GM18499 (cell line): Measurements from ENCODE around the gene PAX8.

ENCODE experiments used
- ATAC-seq: cut with Tn5 transposase; IDR thresholded peaks from one replicate; pipeline ENCODE4 v1.9.1; 2021; ENCODE audit warnings: moderate number of reproducible peaks; ENCODE audit not compliant: insufficient read depth, unreplicated experiment

Gene PAX8

DNA sequence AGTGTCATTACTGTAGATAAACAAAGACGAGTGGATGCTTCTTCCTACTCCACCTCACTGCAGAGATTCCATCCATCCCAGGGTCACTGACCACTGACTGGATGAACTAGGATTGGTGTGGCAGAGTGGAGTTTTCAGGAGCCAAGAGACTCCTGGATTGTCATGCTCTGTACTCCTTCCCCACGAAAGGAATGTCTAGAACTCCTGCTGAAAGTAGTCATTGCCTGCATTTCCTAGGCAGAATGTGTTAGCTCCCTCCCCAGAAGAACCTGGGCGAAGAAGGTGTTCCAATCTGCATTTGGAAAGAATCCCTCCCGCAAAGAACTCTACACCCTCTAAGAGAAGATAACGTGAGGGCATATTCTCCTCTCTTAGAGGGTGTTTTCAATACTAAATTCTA, 6.2 kb downstream of the PAX8 start:
- no peak for ATAC-seq

DNA sequence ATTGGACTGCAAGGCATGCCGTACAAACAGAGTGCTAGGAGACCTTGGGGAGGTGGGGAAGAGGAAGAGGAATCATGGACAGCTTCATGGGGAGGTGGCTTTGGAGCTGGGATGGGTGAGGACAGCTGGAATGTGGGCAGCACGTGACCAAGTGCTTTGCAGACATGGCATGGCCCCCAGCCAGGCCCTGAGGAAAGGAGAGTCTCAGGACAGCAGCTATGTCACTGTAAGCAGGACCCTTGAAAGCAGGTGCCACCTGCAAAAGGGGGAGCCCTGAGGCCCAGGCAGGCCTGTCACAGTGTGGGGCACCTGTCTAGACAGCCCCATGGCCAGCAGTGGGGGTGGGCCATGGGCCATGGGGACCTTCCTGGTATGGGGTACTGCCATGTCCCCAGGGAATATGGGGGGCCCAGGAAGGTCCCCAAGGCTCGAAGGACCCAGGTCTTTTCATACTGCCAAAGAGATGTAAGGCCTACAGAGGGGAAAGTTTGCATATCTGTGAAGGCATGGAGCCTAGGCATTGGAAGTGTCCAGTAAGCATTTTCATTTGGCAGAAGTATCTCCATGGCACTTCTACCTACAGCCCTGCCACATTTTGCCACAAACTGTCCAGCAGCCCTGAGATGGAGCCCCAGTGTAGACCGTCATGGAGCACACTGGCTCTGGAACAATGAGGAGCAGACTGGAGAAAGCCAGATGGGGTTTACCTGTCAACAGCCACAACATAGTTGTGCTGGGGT, 9.9 kb downstream of the PAX8 start:
- ATAC-seq: no peak

DNA sequence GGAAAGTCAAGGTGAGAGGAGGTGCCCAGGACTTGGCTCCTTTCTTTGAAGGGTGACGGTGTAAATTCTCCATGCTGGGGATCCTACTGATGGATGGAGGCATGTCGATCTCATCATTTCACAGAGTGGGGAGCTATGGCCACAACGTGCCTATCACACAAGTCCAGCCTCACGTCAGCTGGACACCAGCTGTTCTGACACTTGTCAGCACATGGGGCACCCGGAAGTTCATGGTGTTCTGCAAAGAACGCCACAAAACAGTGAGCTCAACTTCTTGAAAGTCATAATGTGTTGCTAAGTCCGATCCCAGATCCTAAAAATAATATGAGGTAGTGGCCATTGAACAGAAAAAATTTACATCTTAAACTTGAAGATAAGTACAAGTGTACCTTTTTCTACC, 12.3 kb downstream of the PAX8 start:
- no peak for ATAC-seq

DNA sequence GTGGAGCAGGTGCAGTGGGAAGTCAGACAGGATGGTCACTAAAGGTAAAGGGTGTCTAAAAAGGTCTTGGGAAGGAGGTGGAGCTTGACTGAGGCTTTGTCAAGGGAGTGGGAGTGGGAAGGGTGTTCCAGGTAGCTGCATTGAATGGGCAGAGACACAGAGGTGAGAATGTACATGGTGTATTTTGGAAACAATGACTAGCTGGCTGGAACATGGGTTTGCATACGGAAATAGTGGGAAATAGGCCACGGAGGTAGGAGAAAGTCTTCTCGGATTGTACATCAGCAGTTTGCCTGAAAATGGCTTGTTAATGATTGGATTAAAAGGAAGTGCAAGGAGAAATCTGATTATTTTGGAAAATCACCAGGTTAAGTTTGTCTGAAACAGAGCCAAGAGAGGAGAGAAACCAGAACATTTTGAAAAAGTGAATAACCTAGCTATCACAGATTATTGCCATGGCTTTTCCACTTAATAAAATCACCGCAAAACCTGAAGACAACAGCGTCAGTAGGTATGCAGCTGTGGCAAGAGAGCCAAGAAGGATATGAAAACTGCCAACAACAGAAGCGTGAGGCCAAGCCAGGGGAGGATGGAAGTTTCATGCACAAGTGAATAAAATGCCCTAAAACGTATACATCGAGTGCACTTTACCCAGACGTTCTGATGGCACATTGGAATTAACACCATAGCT, 13.9 kb downstream of the PAX8 start:
- ATAC-seq: no peak

DNA sequence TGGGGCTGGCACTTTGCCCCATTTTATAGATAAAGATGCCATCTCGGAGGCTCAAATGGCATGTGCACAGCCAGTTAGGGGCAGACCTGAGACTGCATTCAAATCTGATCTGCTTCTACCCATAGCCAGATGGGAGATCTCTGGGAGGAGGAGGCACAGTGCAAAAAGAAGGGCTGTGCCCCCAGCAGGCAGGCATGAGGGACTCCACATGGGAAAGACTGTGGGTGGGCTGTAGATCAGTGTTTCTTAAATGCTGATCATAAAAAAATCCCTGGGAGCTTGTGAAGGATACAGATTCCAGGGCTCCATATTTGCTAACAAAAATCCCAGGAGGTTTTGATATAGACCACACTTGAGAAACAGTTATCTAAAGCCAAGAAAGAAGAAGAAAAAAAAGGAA, 15.2 kb downstream of the PAX8 start:
- ATAC-seq: no peak

DNA sequence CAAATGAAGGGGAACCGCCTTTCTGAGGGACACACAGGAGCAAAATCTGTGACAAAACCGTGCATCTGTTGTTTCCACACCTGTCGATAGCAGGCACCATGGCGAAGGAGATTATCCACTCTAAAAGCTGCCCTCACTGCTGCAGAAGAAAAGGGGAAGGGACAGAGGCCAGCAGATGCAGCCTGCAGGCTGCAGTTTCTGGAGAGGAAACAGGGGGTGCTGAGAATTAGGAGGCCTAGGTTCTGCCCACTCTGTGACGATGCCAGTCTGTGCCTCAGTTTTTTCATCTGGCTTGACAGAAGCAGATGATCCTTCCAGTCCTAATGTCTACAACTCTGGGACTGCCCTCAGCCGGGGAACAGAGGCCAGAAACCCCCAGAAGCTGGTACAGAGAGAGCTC, 17.7 kb downstream of the PAX8 start:
- no peak for ATAC-seq

DNA sequence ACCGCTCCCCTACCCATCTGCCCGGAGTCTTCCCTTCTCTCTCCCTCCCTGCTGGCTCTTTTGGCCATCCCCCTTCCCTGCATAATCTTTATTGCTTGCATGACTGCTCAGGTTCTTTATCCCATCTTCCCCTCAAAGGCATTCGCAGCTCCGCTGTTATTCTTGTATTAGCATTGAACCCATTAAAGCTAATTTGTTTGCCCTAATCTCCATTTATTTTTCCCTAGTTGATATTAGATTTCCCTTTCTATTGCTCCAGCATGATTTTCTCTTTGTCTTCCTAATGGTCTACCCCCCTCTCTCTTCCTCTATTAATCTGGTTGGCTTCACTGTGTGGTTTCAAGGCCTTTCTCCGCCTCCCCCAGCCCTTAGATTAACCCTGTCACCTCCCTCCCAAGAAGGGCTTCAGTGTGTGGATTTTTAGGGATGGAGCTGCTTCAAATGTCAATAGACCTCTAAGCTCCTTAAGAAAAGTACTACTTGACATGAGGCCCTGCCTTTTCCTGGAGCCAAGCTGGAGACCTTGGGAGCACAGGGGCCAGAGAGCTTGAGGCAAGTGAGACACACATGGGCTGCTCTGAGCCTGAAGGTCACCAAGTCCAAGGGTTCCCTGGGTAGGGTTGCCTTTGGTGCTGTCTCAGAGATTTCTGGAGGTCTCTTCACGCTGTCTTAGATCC, 20.1 kb downstream of the PAX8 start:
- ATAC-seq: no peak

DNA sequence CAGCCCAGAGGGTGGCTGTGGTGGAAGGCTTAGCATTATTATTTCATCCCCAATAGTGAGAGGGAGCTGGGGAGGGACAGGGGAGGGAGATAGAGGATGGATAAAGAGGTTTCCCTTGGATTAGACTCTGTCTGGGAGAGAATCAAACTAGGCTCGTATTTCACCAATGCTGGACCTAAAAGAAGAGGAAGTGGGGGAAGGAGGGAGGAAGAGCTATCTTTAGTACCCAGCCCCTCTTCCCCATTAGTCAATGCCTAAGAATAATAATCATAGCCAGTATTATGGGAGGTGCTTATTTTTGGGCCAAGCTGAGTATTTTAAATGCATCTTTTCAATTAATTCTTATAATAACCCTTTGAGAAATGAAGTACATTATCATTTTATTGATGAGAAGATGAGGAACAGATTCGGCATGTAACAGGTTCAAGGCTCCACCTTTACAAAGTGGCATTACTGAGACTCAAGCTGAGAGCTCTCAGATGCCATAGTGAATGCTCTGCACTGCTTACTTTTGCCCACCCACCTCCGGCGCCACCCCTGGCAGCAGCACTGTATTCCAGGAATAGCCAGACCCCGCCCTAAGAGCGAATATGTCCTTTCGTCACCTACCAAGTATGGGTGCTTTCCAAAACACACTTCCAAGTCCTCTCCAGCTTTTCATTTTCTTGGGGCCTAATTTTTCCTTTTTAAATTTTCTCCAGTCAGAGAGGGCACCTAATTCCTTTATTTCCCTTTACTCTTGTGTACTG, 21.0 kb downstream of the PAX8 start:
- no peak for ATAC-seq

DNA sequence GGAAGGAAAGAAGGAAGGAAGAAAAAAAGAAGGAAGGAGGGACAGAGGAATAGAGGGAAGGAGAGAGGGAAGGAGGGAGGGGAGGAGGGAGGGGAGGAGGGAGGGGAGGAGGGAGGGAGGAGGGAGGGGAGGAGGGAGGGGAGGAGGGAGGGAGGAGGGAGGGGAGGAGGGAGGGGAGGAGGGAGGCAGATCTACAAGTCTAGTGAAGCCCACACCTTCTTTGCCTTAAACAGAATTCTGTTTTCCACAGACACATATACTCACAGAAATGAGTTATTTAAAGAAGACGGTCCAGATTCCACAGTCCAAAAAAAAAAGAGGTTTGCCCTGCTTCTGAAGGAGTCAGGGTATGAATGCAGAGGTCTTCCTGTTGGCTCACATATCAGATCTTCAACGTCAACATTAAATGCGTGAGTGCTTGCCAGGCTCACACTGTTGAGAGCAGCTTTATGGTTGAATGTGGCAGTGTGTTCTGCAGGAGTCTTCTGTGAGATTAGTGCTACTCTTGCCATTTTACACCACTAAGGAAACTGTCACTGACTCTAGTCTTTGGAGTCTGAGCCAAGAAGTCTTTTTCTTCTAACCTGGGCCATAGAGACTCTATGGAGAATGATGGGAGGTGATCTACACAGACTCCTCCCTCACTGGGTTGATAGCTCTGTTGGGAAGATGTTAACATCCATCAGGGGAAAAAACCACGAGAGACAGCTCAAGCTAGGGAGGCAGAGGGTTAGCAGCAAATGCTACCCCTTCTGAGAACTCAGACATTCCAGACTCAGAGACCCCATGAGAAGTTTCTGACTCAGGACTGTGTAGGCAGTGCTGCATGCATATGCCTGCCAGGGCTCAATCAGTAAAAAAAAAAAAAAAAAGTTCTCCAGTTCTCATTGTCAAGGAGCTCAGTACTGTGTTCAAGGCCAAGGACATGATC, 23.3 kb downstream of the PAX8 start:
- no peak for ATAC-seq

DNA sequence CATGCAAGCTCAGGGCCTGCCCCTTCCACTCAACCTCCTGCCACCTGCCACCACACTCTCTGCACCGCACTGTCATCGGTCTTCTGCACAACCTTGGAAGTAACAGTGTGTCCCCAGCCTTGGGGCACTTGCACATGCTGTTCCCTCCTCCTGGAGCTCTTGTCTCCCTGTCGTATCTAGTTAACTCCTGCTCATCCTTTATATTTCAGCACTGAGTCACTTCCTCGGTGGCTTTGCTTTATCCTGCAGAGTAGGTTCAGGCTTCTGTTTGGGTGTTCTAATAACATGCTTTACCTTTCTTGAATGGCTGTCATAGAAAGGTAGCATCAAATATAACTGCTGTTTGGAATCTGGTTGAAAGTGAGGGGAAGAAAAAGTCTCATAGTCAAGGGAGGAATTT, 25.3 kb downstream of the PAX8 start:
- ATAC-seq: no peak

DNA sequence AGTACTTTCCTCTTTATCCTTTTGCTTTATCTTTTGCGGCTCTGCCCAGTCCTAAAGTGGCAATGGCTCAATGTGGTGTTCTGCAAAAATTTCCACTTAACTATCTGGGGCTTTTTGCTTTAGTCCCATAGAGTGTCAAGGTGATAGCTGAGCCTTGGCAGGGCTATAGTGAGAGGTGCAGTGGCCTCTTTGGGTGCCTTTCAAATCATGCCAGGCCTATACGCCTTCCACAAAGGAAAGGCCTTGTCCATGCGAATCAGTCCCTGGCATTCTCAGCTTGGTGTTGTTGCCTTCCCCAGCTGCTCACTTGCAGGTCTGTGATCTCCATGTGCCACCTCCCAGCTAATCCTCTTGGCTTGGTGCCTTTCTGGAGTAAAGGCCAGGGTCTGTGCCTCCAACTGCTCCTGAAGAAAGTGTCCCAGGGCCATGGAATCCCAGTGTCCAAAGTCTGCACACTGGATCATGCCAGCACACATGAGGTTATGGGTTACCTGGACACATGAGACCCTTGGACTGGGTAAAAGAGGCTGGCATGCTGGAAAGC, 26.6 kb downstream of the PAX8 start:
- no peak for ATAC-seq

DNA sequence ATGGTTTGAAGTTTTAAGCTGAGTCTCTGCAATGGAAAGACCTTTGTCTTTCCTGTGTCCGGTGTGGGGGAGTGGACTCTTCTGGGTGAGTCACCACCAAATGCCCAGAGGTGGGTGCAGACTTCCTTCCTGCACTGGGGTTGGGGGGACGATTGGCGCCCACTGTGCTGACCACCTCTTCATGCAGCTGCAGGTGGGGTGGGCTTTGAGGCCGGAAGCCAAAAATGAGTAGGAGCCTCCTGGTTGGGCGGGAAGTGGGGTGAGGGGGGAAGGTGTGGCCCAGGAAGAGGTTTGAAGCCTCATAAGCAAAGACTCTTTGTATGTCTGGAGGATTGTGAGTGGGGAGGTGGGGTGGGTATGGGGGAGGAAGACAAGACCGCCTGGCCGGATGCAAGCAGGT, 27.6 kb downstream of the PAX8 start:
- no peak for ATAC-seq

DNA sequence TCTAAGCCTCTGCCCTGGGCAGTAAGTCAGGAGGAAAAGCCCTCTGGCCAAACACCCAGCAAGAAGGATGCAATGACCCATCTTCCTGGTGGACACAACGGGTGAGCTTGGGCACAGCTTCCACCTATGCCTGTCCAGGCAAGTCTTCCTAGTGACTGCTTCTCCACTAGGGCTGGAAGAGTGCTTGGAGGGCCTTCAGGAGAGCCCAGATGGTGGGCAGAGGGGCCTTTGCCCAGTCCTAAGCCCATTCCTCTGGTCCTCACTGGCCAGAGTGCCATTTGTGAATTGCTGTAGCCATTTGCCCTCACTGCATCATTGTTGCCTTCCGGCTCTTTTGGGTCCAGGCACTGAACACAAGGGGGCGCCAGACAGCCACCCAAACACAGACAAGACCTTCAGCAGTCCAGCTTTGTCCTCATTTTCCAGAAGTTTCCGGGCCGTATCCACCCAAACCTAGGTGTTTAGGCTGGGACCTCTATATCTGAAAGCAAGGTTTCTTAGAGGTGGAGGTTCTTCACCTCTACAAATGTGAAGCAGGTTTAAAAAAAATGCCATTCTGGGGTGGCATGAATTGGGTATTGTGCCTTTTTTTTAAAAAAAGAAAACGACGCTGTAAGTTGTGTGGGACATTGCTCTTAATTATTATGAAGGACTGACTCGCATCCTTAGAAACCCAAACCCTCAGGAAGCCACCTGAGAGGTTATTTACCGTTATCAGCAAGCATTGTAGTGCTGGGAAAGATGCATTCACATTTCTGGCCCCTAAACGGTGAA, 29.5 kb downstream of the PAX8 start:
- no peak for ATAC-seq

DNA sequence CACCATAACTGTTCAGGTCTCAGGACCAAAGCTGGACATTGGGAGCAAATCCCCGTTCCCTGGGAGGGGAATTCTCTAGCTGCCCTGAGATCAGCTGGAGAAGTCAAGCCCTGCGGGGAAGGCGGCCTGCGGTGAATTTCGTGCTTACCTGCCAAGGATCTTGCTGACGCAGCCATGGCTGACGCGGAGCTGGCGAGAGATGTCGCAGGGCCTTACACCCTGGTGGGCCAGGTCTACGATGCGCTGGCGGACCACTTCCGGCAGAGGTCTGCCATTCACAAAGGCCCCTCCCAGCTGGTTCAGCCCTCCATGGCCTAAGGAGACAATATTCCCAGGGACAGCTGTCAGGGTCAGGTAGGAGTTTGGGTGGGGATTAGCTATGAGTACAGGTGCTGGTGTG, 32.1 kb downstream of the PAX8 start:
- ATAC-seq: no peak

DNA sequence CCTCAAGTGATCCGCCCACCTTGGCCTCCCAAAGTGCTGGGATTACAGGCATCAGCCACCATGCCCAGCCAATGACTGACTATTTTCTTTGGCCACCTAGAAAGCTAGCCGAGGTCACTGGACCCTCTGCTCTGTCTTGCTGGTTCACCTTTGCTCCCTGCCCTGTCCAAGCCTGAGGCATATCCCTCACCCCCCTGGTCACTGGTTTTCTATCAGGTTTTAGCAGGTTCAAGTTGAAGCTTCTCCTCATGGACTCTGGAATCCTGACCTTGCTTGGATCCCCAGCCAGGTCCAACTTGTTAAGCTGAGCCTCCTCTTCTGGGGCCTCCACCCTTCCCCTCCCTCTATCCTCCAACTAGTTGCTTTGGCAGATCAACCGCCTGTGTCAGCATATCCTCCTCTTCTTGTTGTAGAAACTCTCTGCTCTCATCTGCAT, 33.4 kb downstream of the PAX8 start:
- no peak for ATAC-seq

DNA sequence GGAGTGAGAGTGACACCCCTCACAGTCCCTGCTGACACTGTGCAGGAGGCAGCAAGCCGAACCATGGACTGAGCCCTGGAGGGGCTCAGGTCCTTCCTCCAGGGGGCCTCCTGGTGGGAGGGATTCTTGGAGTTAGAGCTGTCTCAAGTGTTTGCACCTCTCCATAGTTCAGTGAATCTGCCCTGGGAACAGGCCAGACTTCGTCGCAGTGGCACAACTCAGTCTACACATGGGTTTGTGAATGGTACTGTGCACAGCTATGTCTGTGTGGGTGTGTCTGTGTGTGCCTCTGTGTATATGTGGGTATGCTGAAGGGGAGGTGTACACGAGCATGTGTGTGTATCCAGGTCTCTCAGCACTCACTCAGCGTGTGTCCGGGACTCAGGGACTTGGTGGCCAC, 36.4 kb downstream of the PAX8 start:
- no peak for ATAC-seq

DNA sequence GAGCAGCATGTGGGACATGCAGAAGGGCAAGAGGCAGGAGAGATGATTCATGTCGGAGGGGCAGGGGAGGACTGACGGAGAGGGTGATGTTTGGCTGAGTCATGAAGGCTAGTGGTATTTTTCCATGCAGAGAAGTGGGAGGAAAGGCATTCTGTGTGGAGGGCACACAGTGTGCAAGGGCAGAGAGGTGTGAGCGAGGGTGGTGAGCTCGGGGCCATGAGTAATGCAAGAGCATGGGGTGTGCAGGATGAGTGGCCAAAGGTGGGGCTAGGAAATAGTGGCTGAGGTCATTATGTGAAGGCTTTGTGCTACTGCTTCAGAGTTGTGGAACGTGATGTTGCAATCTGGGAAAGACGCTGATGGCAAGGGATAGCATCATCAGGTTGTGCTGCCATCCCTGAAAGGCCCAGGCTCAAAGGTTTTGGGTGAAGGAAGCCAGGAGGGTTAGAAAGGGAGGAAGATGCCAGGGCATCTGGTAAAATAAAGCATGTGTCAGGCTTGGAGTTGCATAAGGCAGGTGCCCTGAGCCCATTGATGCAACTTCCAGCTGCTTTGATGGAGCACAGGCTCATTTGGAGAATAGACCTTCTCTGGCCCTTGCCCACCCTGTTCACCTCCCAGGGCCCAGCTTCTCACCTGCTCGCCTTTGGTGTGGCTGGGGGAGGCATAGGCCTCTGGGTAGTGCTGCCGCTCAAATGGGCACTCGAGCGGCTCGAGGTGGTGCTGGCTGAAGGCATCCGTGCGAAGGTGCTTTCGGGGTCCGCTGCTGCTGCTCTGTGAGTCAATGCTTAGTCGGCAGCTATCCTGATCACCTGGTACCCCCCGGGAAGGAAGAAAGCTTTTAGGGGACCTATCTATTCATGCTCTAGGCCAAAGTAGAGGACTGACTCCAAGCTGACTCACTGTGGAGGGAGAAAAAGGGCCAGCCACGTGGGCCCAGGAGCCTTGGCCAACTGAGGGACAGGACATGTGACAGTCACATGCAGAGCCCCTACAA, 37.5 kb downstream of the PAX8 start:
- ATAC-seq: no peak
